OCI-LY3 (cell line): ENCODE results near the gene SLC14A1.

Experiments
- EZH2phosphoT487 ChIP-seq: fragments of 200-600 bp; shearing (Covaris generic); IDR thresholded peaks from 2 replicates; pipeline ENCODE4 v1.6.1; 2018; ENCODE audit warnings: antibody characterized with exemption, mixed run types, low read depth
- TF ChIP-seq, protein P1 (sequence below): fragments of 200-600, 300-600 bp; sonication (generic); IDR thresholded peaks from 2 replicates; pipeline ENCODE4 v1.5.1; 2014; ENCODE audit warnings: antibody characterized with exemption, low read length, low read depth

DNA sequence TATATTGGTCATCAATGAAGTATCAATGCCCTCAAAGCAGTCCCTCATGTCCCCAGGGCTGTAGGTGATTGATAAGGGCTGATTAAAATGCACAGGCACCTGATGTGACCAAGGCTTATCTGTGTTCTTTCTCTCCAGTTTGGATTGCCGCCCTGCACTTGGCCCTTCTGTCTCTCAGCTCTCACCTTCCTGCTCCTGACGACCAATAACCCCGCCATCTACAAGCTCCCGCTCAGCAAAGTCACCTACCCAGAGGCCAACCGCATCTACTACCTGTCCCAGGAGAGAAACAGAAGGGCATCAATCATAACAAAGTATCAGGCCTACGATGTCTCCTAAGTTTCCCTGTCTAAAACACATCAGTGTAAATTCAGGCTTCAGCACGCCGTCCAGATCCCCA, 41.8 kb upstream of the SLC14A1 start:
- TF ChIP-seq, protein P1, sequence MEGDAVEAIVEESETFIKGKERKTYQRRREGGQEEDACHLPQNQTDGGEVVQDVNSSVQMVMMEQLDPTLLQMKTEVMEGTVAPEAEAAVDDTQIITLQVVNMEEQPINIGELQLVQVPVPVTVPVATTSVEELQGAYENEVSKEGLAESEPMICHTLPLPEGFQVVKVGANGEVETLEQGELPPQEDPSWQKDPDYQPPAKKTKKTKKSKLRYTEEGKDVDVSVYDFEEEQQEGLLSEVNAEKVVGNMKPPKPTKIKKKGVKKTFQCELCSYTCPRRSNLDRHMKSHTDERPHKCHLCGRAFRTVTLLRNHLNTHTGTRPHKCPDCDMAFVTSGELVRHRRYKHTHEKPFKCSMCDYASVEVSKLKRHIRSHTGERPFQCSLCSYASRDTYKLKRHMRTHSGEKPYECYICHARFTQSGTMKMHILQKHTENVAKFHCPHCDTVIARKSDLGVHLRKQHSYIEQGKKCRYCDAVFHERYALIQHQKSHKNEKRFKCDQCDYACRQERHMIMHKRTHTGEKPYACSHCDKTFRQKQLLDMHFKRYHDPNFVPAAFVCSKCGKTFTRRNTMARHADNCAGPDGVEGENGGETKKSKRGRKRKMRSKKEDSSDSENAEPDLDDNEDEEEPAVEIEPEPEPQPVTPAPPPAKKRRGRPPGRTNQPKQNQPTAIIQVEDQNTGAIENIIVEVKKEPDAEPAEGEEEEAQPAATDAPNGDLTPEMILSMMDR: no peak
- TF ChIP-seq EZH2phosphoT487: no peak
